M059J (cell line): ENCODE results near the gene UBE2D1. TPM values are rescaled to one million over a fixed set of nuclear protein-coding genes. Genes with fewer than 3 reads are reported as not detected.
A peak's percentile ranks its signal among the peaks of the same experiment; 100 is the strongest.

Source experiments
- DNase-seq: peaks from one replicate; pipeline ENCODE4 v3.0.0-alpha.2; 2012; ENCODE audit warnings: low read depth
- total RNA-seq: library from RNA; depleted of rRNA; stranded (reverse); fragments of >200 nt; shearing (Covaris generic); gene quantifications from 2 replicates; pipeline ENCODE4 v1.2.3, GENCODE V29; 2014; rRNA removed

UBE2D1 gene
- 23.7 and 24.3 TPM in 2 replicates for total RNA-seq

DNA sequence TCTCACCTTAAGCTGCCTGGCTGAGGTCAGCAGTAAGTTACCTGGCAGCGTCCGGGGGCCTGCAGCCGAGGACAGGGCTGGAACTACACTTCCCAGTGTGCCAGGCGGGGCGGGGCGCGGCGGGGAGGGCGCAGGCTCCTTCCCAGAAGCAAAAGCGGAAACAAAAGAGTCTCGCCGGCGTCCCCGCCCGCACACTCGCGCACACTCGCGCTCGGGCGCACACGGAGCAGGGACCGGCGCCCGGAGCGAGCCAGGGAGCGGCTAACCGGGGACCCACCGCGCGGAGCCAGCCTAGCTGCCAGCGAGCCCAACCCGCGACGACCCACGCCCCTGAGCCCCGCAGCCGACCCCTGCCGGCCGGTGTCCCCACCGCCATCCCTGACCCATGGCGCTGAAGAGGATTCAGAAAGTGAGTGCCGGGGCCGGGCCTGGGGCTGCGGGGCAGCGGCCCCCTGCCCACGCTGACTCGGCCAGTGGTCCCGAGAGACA is at the start of gene UBE2D1:
Gene UBE2D1, plus strand, starts transcription at position 190 of the 489 bp plus-strand sequence. Its CDS starts 196 bp downstream, at position 386.
- DNase-seq: peak; percentile 75

DNA sequence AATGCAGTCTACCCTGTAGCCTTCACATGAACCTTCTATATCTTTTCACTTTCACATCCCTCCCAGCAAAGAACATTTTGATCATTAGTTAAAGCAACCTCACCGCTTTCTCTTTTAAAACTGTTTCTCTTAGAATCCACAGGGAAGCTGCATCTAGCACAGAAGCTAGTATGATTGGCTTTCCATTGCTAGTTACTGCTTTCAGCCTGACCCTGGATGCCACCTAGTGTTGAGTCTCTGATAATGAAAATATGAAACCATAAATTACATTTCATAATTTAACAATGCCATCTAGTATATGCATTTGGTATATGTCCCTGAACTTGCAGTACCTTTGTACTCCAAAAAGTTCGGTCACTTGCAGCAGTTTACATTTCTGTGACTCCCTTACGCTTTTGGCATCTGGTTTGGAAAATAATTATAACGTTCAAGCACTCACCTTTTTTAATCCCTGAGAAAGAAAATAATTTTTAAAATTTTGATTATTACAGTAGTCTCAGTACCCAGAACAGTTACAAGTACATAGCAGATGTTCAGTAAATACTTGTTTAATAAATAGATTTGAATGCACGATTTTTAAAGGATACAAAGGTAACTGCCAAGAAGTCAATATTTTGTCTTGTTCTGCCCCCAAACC is 43.1 kb upstream of the UBE2D1 start:
- peak; percentile 53 for DNase-seq

DNA sequence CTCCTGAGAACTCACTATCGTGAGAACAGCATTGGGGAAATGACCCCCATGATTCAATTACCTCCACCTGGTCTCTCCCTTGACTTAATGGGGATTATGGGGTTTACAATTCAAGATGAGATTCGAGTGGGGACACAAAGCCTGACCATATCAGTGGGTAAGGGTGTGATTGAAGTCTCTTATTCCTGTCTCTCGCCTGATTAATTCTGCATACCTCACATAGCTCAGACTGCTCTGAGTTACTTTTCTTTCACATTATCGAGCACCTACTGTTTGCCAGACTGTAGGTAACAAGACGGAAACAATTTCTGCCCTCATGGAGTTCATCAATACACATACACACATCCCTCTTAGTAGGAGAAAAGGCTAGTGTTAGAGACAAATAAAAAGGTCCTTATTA is 40.8 kb upstream of the UBE2D1 start:
- DNase-seq: no peak

DNA sequence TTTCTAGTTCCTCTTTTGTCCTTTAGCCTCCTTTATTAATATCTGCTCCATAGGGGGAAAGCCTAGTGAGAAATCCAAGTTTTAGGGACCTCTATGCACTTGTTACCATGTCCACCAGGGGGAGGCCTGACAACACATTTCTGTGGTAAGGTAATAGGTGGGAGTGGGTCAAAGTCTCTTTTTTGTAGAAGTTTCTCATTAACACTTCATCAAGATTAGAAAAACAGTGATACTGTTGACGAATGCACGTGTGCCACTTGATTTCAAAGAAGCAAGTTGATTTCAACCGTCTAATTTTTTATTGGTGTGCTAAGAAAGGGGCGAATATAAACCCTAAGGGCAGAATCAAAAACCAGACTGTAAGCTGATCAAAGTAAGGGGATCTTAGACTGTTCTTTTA is 35.2 kb upstream of the UBE2D1 start:
- peak; percentile 55 for DNase-seq

DNA sequence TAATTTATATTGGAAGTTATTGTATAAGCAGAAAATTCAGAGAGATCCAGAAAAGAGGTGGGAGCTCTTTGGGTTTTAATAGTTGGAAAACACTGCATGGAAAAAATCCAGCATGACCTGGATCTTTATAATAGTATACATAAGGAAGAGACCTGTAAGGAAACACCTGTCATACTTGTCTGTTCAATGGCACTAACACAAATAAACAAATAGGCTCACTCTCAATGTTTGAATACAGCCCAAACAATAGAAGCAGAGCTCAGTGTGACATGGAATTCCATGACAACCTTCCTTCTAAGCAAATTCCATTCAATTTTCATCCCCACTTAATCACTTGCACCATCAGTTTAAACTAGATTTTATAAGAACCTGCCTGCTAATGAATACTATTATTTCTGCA is 34.1 kb upstream of the UBE2D1 start:
- no peak for DNase-seq

DNA sequence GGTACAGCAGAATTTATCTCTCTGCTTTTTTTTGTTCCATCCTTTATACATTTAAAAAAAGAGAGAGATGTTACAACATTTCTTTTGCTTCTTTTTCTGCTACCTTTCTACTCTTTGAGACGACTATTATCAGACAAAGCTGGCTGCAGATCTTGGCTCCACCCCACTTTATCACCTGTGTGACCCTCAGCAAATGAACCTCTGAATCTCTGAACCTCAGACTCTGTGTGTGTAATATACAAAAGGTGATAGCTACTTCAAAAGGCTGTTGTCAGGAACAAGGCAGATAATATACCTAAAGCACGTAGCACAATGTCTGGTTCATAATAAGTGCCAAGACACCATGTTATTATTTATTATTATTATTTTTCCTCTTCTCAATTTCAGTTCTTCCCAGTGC is 32.6 kb upstream of the UBE2D1 start:
- no peak for DNase-seq

DNA sequence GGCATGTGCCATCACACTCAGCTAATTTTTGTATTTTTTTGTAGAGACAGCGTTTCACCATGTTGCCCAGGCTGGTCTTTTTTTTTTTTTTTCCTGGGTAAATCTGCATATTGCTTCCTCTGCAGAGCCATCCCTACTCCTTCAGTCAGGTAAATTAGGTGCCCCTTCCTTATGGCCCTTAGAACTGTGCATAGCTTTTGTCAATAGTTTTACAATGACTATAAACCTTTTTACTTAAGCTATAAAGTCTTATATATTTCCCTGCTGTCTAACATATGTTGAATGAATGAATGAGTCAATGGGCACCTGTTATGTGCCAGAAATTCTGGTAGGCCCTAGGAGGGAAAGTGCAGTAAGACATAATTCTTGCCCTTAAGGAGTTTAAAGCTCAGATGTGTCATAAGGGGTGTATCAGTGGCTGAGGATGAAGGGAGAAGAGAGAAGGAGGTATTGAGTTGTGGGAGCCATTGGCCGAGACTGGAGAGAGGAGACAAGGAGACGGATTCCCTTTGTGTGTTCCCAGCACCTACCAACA is 30.6 kb upstream of the UBE2D1 start:
- no peak for DNase-seq

DNA sequence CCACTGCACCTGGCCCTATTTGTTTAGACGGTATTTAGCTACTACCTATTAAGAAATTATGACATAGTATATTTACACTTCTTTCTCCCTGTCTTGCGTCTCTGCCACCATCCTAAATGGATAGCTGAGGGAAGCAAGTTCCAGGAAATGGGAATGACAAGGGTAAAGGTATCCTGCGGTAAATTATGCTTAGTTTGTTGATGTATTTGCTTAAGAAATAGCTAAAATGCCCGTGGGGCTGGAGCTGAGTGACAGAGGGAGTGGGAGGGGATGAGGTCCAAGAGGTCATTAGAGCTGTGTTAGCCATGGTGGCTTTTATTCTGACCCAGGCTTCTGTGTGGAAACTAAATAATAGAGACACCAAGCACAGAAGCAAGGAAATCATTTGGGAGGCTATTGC is 29.0 kb upstream of the UBE2D1 start:
- DNase-seq: no peak

DNA sequence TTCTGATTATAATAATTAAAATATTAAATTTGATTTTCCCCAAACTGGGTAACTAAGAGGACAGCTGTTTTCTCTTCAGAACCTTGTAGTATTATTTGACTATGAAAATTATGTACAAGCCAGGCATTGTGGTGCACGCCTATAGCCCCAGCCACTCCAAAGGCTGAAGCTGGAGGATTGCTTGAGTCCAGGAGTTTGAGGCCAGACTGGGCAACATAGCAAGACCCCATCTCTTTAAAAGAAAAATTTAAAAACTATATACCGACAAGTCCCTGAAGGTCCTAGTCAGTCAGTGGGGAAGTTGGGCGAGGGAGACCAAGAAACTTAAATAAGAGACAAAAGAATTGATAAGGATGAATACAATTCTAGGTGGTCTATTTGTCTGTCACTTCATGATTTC is 27.1 kb upstream of the UBE2D1 start:
- DNase-seq: no peak

DNA sequence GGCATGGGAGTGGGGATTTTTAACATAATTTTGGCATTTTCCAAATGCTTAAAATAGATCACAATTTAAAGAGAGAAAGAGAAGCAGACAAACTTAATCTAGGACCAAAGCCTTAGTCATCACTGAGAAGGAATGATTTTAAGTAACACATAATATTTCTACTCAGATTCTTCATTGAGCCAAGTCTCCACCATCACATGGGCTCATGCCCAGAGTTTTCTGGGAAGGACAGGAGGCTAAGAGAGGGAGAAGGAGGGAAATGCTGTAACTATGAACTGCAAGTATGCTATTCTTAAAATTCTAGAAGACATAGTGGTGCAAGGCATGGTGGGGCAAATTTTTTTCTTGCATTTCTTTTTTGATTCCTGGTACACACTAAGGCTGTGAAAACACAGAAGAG is 23.8 kb upstream of the UBE2D1 start:
- DNase-seq: no peak

DNA sequence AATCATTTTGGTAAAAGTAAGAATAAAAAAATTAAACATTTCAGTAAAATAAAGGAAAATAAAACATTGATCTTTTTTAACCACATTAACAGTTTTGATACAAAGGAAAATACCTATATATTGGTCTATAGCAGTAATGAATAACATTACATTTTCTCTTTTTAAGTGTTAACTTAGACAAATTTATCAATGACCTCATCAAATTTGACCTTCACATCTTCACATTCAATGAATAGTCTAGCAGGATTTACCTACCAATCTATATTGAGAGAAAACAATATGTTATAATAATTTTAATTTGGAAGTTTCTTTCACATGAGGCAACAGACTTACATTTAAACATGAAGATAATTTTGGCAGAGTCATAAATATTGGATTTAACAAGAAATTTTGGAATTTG is 17.9 kb upstream of the UBE2D1 start:
- DNase-seq: no peak

DNA sequence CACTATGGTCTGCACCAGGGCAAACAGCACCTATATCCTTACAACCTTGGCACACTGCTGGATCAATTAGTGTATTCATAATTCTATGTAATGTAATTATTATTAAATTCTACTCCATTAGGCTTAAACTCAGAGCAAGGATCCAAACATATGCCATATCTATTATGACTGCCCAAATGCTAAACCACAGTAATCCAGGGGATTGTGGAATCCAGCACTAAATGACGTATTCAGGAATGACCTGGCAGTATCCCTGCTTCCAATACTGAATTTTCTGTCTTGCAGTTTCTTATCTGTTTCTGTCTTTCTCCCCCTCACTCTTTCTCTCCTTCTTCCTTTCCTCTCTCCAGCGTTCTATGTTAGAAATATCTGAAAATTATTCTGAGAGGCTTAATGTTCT is 16.5 kb upstream of the UBE2D1 start:
- no peak for DNase-seq

DNA sequence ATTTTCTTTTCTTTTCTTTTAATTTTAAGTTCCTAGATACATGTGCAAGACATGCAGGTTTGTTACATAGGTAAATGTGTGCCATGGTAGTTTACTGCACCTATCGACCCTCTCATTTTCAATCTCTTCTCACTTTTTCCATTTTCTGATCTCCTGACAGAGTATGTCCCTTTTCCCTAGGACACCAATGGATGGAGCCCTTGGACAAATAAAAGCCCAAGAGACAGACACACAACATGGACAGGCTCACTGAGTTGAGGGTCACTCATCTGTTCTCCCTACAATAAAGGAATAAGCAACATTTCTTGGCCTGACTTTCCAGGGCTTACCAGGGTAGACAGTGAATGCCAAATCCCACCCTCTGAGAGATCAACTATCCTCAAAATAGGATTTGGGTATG is 15.2 kb upstream of the UBE2D1 start:
- DNase-seq: peak; percentile 30

DNA sequence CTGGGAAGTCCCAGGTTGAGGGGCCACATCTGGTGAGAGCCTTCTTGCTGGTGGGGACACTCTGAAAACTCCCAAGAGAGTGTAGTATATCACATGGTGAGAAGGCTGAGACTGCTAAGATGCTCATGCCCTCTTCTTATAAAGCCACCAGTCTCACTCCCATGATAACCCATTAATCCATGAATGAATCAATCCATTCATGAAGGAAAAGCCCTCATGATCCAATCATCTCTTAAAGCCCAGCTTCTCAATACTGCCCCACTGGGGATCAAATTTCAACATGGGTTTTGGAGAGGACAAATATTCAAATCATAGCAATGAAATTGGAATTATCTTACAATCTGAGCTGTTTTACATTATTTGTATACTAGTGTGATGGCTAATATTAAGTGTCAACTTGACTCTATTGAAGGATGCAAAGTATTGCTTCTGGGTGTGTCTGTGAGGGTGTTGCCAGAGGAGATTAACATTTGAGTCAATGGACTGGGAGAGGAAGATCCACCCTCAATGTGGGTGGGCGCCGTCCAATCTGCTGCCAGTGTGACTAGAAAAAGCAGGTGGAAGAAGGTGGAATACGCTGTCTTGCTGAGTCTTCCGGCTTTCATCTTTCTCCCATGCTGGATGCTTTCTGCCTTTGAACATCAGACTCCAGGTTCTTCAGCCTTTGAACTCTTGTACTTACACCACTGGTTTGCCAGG is 14.3 kb upstream of the UBE2D1 start:
- DNase-seq: no peak

DNA sequence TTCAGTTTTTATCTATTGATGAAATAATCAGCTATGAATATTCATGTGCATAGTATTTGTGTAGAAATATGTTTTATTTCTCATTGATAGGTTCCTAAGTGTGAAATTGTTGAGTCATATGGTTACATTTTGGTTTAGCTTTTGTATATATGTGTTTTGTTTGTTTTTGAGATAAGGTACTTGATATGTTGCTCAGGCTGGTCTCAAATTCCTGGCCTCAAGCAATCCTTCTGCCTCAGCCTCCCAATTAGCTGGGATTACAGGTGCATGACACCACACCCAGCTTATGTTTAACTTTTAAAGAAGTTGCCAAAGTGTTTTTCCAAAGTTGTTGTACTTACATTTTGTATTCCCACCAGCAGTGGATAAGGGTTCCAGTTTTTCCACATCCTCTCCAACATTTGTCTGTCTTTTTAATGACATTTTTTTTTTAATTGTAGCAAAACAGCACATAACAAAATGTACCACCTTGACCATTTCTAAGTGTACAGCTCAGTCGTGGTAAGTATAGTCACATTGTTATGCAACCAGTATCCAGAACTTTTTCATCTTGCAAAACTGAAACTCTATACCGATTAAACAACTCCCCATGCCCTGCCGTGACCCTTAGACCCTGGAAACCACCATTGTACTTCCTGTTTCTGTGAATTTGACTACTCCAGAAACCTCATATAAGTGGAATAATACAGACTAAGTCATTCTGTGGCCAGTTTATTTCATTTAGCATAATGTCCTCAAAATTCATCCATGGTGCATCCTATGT is 12.6 kb upstream of the UBE2D1 start:
- DNase-seq: peak; percentile 61

DNA sequence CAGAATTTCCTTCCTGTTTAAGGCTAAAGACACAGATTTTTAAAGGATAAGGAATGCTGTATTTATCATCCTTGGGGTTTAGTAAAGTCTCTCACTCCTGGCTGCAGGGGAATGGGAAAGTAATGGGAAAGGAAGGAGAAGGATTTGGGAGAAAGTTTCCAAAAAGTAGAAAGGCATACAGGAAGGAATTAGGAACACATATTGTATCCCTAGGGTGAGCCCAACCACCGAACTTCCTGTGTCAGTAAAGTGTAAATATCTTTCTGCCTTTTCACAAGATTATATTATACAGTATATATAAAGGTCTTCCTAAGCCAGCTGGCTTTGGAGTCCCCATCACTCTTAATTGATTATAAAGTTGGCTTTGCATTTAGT is 12.0 kb upstream of the UBE2D1 start:
- DNase-seq: peak; percentile 7

DNA sequence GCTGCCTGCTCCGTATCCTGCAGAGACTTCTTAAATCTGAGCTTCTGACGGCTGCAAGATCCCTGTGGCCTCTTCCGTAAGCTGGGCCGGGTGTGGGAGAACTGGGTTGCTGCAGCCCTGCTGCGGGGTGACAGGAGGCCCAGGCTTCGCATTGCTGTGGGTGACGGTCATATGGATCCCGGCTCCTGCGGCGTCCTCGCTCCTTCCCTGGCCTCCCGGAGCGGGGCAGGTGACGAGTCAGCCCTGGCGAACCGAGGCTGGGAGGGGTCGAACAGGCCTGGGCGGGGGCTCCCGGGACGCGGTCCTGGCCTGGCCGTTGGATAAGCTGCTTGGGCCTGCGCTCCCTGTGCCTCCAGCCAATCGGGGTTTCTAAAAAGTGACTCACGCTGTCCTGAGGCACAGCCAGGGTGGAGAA is 7.8 kb upstream of the UBE2D1 start:
- DNase-seq: no peak

DNA sequence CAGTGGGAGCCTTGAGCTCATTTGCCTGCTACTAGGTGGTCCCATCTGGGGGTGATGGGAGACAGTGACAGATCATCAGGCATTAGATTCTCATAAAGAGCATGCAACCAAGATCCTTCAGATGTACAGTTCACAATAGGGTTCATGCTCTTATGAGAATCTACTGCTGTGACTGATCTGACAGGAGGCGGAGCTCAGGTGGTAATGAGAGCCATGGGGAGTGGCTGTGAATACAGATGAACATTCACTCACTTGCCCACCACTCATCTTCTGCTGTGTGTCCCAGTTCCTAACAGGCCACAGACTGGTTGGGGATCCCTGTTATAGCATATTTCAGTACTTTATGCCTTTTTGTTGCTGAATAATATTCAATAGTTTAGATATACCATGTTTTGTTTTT is 6.6 kb upstream of the UBE2D1 start:
- no peak for DNase-seq

DNA sequence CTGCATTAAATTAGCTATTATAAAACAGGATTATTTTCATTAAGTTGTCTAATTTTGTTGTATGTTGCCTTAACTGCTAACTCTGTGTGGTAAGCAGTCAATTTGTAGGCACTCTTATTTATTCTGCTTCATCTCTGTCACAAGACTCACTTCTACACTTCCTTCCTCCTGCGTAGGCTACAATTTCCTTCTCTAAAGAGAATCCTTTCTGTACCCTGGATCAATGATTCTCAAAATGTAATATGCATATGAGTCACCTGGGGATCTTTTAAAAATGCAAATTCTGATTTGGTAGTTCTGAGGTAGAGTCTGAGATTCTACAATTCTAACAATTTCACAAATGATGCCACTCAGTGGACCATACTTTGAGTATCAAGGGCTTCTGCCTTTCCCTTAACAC is 4.4 kb upstream of the UBE2D1 start:
- no peak for DNase-seq

DNA sequence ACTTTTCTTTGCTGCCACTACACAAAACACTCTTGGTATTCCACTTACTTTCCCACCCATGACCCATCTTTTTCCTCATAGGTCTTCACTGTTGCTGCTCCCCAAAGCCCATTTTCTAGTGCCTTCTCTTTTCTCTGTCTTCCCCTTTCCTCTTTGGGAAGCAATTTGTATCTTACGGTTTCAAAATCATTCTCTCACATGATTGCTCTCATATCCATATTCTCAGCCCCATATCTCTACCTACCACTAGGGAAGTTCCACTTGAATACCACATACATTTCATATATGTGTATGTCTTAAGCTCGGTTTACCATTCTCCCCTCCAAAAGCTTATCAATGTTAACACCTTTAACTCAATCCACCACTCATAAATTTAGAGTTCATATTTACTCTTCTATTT is 3.2 kb upstream of the UBE2D1 start:
- no peak for DNase-seq

DNA sequence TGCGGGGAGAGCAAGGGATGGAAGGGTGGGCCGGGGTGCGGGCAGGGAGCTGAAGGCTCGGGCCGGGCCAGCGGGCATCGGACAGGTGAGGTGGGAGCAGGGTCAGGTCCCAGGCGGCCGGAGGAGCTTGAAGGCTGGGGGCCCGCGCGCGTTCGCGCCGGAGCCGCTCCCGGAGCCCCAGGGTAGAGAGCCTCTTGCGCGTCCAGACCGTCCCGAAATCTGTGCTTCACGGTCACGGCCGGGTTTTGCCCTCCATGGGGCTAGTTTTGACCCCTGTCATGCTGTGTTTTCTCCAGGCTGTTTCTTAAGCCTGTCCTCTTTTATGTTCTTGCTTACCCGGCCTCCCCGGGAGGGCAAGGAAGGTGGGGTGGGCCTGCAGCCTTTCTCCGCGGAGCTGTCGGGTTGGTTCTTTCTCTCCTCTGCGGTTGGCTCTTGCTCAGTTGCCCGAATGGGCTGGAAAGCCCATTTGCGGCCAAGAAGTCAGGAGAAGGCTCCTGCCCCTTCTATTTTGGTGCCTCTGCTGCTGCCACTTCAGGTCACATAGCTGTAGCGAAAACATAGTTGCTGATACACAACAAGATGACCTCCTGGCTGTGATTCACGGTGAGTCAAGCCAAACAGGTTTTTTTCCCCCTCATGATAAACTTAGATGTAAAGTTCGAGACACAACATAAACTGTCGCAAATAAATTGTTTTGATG is 650 bp downstream of the UBE2D1 start:
- peak; percentile 71 for DNase-seq

DNA sequence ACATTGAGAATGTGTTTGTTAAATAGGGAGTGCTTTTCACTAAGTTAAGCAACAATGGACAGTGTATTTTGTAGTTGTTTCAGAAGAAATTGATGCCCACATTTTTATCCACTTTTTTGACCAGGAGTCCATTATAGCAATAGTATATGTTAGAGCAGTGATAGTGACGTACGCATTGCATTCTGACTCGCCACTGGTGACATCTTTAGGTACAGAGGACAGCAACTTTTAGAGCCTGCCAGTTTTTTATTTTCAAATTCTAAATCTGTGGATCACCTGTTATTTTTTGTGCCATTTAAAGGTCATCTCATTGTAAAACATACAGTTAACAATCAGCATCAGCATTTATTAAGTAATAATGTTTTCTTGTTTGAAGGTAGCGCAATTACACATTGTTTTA is 1.4 kb downstream of the UBE2D1 start:
- DNase-seq: no peak
